DOHH2 (cell line): ENCODE results near the gene NGEF.

Experiments used
- H3F3A ChIP-seq: fragments of 200-600 bp; sonication (generic), shearing (Covaris generic); 2 replicates; pipeline ENCODE4 v1.6.0; 2016; ENCODE audit warnings: antibody characterized with exemption, mild to moderate bottlenecking; ENCODE audit not compliant: control insufficient read depth, insufficient read depth
- H3K27ac ChIP-seq: fragments of 200-600 bp; sonication (generic); 2 replicates; pipeline ENCODE4 v1.5.1; 2014; ENCODE audit warnings: low read depth, mild to moderate bottlenecking, low read length, moderate library complexity
- H3K27me3 ChIP-seq: fragments of 200-600 bp; sonication (generic); 2 replicates; pipeline ENCODE4 v1.6.1; 2014; ENCODE audit warnings: mild to moderate bottlenecking, low read length, mixed read lengths; ENCODE audit not compliant: control insufficient read depth
- H3K36me3 ChIP-seq: fragments of 200-600 bp; sonication (generic); 2 replicates; pipeline ENCODE4 v1.6.1; 2014; ENCODE audit warnings: mild to moderate bottlenecking, low read length, moderate library complexity, mixed read lengths; ENCODE audit not compliant: control insufficient read depth
- H3K4me1 ChIP-seq: fragments of 200-600 bp; sonication (generic); 2 replicates; pipeline ENCODE4 v1.6.1; 2014; ENCODE audit warnings: mild to moderate bottlenecking, low read length, mixed read lengths; ENCODE audit not compliant: control insufficient read depth
- H3K4me2 ChIP-seq: fragments of 200-600 bp; sonication (generic); 2 replicates; pipeline ENCODE4 v1.6.0; 2014; ENCODE audit warnings: mild to moderate bottlenecking, low read length, moderate library complexity
- H3K4me3 ChIP-seq: fragments of 200-600 bp; sonication (generic); 2 replicates; pipeline ENCODE4 v1.5.1; 2014; ENCODE audit warnings: mild to moderate bottlenecking, low read length, mixed read lengths
- H3K79me2 ChIP-seq: fragments of 200-600 bp; sonication (generic); 2 replicates; pipeline ENCODE4 v1.6.1; 2014; ENCODE audit warnings: mild to moderate bottlenecking, low read length, mixed read lengths; ENCODE audit not compliant: control insufficient read depth
- H3K9me2 ChIP-seq: fragments of 200-600 bp; sonication (generic); replicated peaks from 2 replicates; pipeline ENCODE4 v1.6.1; 2014; ENCODE audit warnings: mild to moderate bottlenecking, low read length, mixed read lengths; ENCODE audit not compliant: control insufficient read depth
- H3K9me3 ChIP-seq: fragments of 200-600 bp; sonication (generic); 2 replicates; pipeline ENCODE4 v1.6.1; 2014; ENCODE audit warnings: antibody characterized with exemption, low read length, mixed read lengths; ENCODE audit not compliant: control insufficient read depth, insufficient read depth
- H4K20me1 ChIP-seq: fragments of 200-600 bp; sonication (generic); 2 replicates; pipeline ENCODE4 v1.6.0; 2014; ENCODE audit warnings: low read depth, mild to moderate bottlenecking, antibody characterized with exemption, low read length, moderate library complexity; ENCODE audit not compliant: control insufficient read depth, insufficient read depth
- EZH2phosphoT487 ChIP-seq: fragments of 200-600 bp; sonication (generic); IDR thresholded peaks from 2 replicates; pipeline ENCODE4 v1.6.1; 2017; ENCODE audit warnings: borderline replicate concordance, mild to moderate bottlenecking, antibody characterized with exemption, low read length, moderate library complexity, mixed read lengths
- TF ChIP-seq, protein P1 (sequence below): fragments of 200-600 bp; sonication (generic); IDR thresholded peaks from one replicate; pipeline ENCODE4 v1.5.1; 2014; ENCODE audit warnings: antibody characterized with exemption, mild to moderate bottlenecking, low read depth, low read length; ENCODE audit not compliant: poor library complexity, severe bottlenecking

NGEF gene

DNA sequence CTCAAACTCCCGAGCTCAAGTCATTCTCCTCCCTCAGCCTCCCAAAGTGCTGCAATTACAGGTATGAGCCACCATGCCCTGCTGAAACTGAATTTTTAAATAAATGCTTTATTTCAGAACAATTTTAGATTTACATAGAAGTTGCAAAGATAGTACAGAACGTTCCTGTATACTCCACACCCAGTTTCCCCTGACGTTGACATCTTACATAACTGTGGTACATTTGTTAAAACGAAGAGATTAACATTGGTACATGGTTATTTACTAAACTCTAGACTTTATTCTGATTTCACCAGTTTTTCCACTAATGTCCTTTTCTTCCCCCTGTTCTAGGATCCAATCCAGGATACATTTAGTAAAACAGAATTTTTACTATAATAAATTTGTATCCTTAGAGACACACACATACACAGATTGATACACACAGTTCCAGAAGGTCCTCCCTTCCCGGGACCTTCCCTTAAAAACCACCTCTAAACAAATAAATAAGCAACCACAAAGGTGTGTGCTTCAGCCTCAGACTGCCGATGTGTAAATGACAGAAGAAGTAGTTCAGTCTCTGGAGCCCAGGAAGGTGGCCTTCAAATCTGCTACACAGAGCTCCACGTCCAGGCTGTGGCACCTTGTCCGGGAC, 26.3 kb upstream of the NGEF start:
- Histone ChIP-seq H3K36me3 (no peaks in the 10 kb centered on the region), H3K27ac (no peak overlapping the region), H3K4me1 (no peaks in the 10 kb centered on the region), H3K27me3 (peaks cover 3% of the 10 kb centered on the region; the same call in 1 of the 2 replicates), H4K20me1 (no peaks in the 10 kb centered on the region), H3K4me3 (no peak overlapping the region), H3K9me2 (no peaks in the 10 kb centered on the region), H3K9me3 (peaks cover 8% of the 10 kb centered on the region; the same call in 1 of the 2 replicates), H3K4me2 (no peak overlapping the region), H3F3A (0 out of 2 replicates have a peak, but pooled peaks cover 3% of the 10 kb centered on the region), H3K79me2 (no peaks in the 10 kb centered on the region)
- TF ChIP-seq EZH2phosphoT487 = no peak
- TF ChIP-seq, protein P1, sequence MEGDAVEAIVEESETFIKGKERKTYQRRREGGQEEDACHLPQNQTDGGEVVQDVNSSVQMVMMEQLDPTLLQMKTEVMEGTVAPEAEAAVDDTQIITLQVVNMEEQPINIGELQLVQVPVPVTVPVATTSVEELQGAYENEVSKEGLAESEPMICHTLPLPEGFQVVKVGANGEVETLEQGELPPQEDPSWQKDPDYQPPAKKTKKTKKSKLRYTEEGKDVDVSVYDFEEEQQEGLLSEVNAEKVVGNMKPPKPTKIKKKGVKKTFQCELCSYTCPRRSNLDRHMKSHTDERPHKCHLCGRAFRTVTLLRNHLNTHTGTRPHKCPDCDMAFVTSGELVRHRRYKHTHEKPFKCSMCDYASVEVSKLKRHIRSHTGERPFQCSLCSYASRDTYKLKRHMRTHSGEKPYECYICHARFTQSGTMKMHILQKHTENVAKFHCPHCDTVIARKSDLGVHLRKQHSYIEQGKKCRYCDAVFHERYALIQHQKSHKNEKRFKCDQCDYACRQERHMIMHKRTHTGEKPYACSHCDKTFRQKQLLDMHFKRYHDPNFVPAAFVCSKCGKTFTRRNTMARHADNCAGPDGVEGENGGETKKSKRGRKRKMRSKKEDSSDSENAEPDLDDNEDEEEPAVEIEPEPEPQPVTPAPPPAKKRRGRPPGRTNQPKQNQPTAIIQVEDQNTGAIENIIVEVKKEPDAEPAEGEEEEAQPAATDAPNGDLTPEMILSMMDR = no peak

DNA sequence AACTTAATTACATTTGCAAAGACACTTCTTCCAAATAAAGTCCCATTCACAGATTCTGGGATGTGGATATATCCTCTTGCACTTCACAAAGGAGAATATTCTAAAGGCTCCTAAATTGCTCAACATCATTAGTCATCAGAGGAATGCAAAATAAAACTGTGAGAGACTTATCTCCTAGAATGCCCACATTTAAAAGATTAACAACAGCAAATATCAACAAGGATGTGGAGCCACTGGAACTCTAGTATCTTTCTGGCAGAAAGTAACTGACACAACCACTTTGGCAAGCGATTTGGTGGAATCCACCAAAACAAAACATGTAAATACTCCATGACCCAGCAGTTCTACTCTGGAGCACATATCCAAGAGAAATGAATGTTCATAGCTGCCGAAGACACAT, 24.0 kb upstream of the NGEF start:
- Histone ChIP-seq H3K9me2 (no peaks in the 10 kb centered on the region), H4K20me1 (no peaks in the 10 kb centered on the region), H3K79me2 (no peaks in the 10 kb centered on the region), H3K36me3 (no peaks in the 10 kb centered on the region), H3K4me3 (no peak overlapping the region), H3K4me2 (no peak overlapping the region), H3K9me3 (peaks cover 8% of the 10 kb centered on the region; the same call in 1 of the 2 replicates), H3K27me3 (peaks cover 3% of the 10 kb centered on the region; the same call in 1 of the 2 replicates), H3K27ac (no peak overlapping the region), H3F3A (0 out of 2 replicates have a peak, but pooled peaks cover 3% of the 10 kb centered on the region), H3K4me1 (no peaks in the 10 kb centered on the region)
- TF ChIP-seq, protein P1 = no peak
- TF ChIP-seq EZH2phosphoT487 = no peak

DNA sequence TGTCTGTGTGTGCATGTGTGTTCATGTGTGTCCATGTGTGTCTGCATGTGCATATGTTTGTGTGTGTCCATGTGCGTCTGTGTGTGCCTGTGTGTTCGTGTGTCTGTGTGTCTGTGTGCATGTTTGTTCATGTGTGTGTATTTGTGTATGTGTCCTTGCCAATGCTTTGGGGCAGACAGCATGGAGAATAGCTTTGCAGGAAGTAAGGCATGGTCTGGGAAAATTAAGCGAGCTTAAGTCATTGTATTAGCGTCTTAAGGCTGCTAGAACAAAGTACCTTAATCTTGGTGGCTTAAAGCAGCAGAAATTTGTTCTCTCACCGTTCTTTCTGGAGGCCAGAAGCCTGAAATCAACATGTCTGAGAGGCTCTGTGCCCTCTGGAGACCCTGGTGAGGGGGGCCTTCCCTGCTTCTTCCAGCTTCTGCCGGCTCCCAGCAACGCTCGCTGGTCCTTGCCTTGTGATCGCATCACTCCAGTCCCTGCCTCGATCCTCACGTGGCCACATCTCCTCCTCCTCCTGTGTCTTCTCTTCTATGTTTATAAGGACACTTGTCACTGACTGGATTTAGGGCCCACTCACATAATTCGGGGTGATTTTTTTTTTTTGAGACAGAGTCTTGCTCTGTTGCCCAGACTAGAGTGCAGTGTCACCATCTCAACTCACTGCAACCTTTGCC, 23.2 kb upstream of the NGEF start:
- H3K9me2 ChIP-seq = no peaks in the 10 kb centered on the region
- H3K9me3 ChIP-seq = peaks cover 8% of the 10 kb centered on the region; the same call in 1 of the 2 replicates
- no peaks in the 10 kb centered on the region for H3K79me2 ChIP-seq
- TF ChIP-seq, protein P1 = no peak
- no peak for TF ChIP-seq EZH2phosphoT487
- H3K27me3 ChIP-seq = peaks cover 3% of the 10 kb centered on the region; the same call in 1 of the 2 replicates
- H4K20me1 ChIP-seq = no peaks in the 10 kb centered on the region
- H3K27ac ChIP-seq = no peak overlapping the region
- no peaks in the 10 kb centered on the region for H3K36me3 ChIP-seq
- H3F3A ChIP-seq = 0 out of 2 replicates have a peak, but pooled peaks cover 3% of the 10 kb centered on the region
- no peak overlapping the region for H3K4me3 ChIP-seq
- no peak overlapping the region for H3K4me2 ChIP-seq
- H3K4me1 ChIP-seq = no peaks in the 10 kb centered on the region
